ENCODE measurements around the gene PLPP1. TPM values are rescaled to one million over a fixed set of nuclear protein-coding genes. Genes with fewer than 3 reads are reported as not detected.

PLPP1 gene
- total RNA-seq, 2 donors from 2014 or later, result 53.0 to 85.7 TPM

- TF ChIP-seq CTCF (IDR thresholded peaks at IDR 0.05), result no peak
- Histone ChIP-seq H3K36me3 (peaks cover 6% of the 10 kb centered on the region), H3K4me3 (no peak overlapping the region), H3K27me3 (no peaks in the 10 kb centered on the region), H3K9ac (ENCODE audit: low read depth in 2 of 2, low read length in 2 of 2) (no peak overlapping the region), H3K4me1 (peaks cover 12% of the 10 kb centered on the region), H3K9me3 (no peaks in the 10 kb centered on the region), H3K27ac (no peak overlapping the region)
- intact Hi-C loops (cut with DNase I), result no loop called here
- peak; percentile 51 for DNase-seq
Measured at GRCh38 chr5:55427157-55427556, 107.6 kb downstream of the PLPP1 start.

- Histone ChIP-seq H3K4me3 (no peak overlapping the region), H3K4me1 (peaks cover 12% of the 10 kb centered on the region), H3K27ac (no peak overlapping the region)
Measured at GRCh38 chr5:55426455-55426854, 108.3 kb downstream of the PLPP1 start.

DNA sequence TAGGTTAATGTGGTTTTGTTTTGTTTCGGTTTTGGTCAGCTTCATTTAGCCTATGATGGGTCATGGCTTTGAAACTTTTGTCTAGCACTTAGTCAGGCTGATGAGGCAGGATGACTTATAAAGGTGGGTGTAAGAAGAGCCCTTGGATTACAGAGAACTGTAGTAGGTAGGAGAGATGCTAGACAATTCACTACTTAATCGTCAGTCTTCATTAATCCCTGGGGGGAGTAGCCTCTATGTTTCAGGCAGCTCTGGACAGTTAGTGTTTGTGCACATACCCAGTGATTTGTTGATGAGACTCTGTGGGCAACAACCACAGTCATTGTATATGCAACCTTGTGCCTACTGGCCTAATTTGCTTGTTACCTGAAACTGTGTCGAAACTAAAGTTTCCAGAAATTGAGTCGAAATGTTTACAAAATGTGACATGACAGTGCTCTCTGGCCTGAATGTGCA is 113.7 kb downstream of the PLPP1 start:
- H3K4me1 ChIP-seq, result no peaks in the 10 kb centered on the region
- no peaks in the 10 kb centered on the region for H3K9me3 ChIP-seq
- no peak overlapping the region for H3K4me3 ChIP-seq
- no peak for TF ChIP-seq CTCF (IDR thresholded peaks at IDR 0.05)
- H3K9ac ChIP-seq (ENCODE audit: low read depth in 2 of 2, low read length in 2 of 2), result no peak overlapping the region
- H3K27me3 ChIP-seq, result no peaks in the 10 kb centered on the region
- peaks cover 6% of the 10 kb centered on the region for H3K36me3 ChIP-seq
- H3K27ac ChIP-seq, result no peak overlapping the region
- no peak for DNase-seq
- intact Hi-C loops (cut with DNase I), result no loop called here

More at GRCh38 chr5:55426455-55426854, 108.3 kb downstream of the PLPP1 start:
- no peaks in the 10 kb centered on the region for H3K27me3 ChIP-seq
- no peak for DNase-seq
- H3K9me3 ChIP-seq, result no peaks in the 10 kb centered on the region
- peaks cover 6% of the 10 kb centered on the region for H3K36me3 ChIP-seq
- H3K9ac ChIP-seq (ENCODE audit: low read depth in 2 of 2, low read length in 2 of 2), result no peak overlapping the region
- intact Hi-C loops (cut with DNase I), result no loop called here
- TF ChIP-seq CTCF (IDR thresholded peaks at IDR 0.05), result no peak

DNA sequence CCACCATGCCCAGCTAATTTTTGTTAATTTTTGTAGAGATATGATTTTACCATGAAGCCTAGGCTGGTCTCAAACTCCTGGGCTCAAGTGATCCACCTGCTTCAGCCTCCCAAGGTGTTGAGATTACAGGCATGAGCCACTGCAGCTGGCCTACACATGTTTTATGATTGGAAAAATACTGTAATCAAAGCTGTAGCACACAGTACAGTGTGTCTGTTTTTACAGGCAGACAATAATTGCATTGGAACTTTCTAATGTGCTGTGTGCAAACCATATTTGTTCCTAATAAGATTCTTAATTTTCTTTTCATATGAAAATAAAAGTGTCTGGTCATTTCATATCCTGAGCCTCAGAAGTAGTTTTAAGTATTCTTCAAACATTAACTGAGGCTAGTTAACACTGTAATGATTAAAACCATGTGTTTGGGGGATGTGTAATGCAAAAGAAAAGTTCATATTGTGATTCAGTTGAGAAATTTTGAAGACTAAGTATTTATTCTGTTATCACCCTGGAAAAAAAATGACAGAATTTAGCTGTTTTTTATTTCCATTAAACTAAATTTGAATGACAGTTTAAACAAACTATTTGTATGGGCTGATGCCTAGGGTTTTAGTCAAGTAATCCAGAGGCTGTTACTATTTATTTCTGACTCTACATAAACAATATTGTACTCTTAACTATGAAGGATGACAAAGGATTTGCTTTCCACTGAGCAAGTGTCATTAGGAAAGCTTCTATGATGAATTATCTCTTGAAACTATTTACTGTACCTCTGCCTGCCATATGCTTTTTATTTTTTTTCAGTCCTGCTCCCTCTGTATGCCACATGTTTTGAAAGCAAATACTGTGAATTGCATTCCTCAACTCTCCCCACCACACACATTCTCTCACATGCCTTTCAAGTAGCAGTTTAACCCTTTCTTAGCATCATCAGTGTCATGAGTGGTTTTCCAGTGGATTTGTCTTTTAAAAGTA is 115.5 kb downstream of the PLPP1 start:
- no peak overlapping the region for H3K9ac ChIP-seq (ENCODE audit: low read depth in 2 of 2, low read length in 2 of 2)
- TF ChIP-seq CTCF (IDR thresholded peaks at IDR 0.05), result no peak
- no peak overlapping the region for H3K4me3 ChIP-seq
- H3K9me3 ChIP-seq, result no peaks in the 10 kb centered on the region
- H3K36me3 ChIP-seq, result peaks cover 3% of the 10 kb centered on the region
- intact Hi-C loops (cut with DNase I), result no loop called here
- H3K4me1 ChIP-seq, result no peaks in the 10 kb centered on the region
- no peak for DNase-seq
- no peak overlapping the region for H3K27ac ChIP-seq
- H3K27me3 ChIP-seq, result no peaks in the 10 kb centered on the region

DNA sequence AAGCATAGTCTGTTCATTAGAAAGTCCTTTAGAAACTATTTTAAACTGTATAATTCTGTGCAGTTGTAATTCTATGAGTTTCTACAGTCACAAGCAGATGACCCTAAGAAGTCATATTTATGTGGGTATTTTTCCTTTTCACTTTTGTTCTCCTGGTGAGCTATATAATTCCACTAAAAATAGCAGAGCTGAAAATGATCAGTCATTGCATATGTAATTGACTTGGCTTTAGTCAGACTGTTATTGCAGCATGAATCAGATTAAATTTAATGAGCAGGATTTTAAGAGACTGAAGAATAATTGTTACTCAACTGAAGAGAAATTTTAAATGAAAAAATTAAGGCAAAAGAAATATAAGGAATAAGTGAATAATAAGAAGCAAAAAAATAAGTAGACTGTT is 118.5 kb downstream of the PLPP1 start:
- H3K9me3 ChIP-seq, result no peaks in the 10 kb centered on the region
- no peak for DNase-seq
- H3K4me3 ChIP-seq, result no peak overlapping the region
- no peak overlapping the region for H3K9ac ChIP-seq (ENCODE audit: low read depth in 2 of 2, low read length in 2 of 2)
- H3K27ac ChIP-seq, result no peak overlapping the region
- intact Hi-C loops (cut with DNase I), result no loop called here
- no peaks in the 10 kb centered on the region for H3K36me3 ChIP-seq
- TF ChIP-seq CTCF (IDR thresholded peaks at IDR 0.05), result no peak
- H3K27me3 ChIP-seq, result no peaks in the 10 kb centered on the region
- H3K4me1 ChIP-seq, result no peaks in the 10 kb centered on the region
